Kidney (tissue), 14 donors: ENCODE measurements around the gene PTPN1. TPM values are rescaled to one million over a fixed set of nuclear protein-coding genes. Genes with fewer than 3 reads are reported as not detected.
A peak's percentile ranks its signal among the peaks of the same experiment; 100 is the strongest.
"Not testable (repeated sequence)": the region's sequence is repeated elsewhere in the genome, so short reads cannot be mapped to it uniquely, and the experiment has no call there.

Experiments
- DNase-seq, 5 donors: peaks; one replicate each; pipeline ENCODE4 v3.0.0-alpha.2; 2013 to 2020
- FAIRE-seq: peaks from 2 replicates; lab custom pipeline; 2012; peaks lifted over from hg19 to GRCh38; lab: Jason Lieb, UNC
- H3K27ac ChIP-seq, 2 donors: one replicate each; pipeline ENCODE4 v1.7.0; 2013; ENCODE audit warnings: low read depth in 2 of 2, low read length in 2 of 2, inconsistent platforms in 1 of 2
- H3K27me3 ChIP-seq: one replicate; pipeline ENCODE4 v1.7.1; 2013; ENCODE audit warnings: low read length, inconsistent platforms; ENCODE audit not compliant: control insufficient read depth, insufficient read depth
- H3K36me3 ChIP-seq, 3 donors: one replicate each; pipeline versions ENCODE4 v1.7.0 to v1.7.1; 2013; ENCODE audit warnings: low read length in 3 of 3, control low read depth in 1 of 3, inconsistent platforms in 1 of 3; ENCODE audit not compliant: insufficient read depth in 3 of 3, control insufficient read depth in 2 of 3
- H3K4me1 ChIP-seq, 3 donors: one replicate each; pipeline versions ENCODE4 v1.7.0 to v1.7.1; 2013; ENCODE audit warnings: low read length in 3 of 3, inconsistent platforms in 1 of 3, low read depth in 1 of 3; ENCODE audit not compliant: control insufficient read depth in 2 of 3, insufficient read depth in 2 of 3
- H3K4me3 ChIP-seq, 3 donors: one replicate each; pipeline versions ENCODE4 v1.7.0 to v1.8.1; 2013; ENCODE audit warnings: low read length in 3 of 3, control low read depth in 1 of 3, inconsistent platforms in 1 of 3
- H3K9ac ChIP-seq, 3 donors: one replicate each; pipeline versions ENCODE4 v1.7.0 to v1.7.1; 2013; ENCODE audit warnings: low read length in 3 of 3, control low read depth in 1 of 3, inconsistent platforms in 1 of 3
- H3K9me3 ChIP-seq, 3 donors: one replicate each; pipeline versions ENCODE4 v1.7.0 to v1.7.1; 2013; ENCODE audit warnings: low read length in 3 of 3, control low read depth in 1 of 3, inconsistent platforms in 1 of 3; ENCODE audit not compliant: control insufficient read depth in 2 of 3, insufficient read depth in 1 of 3
- CTCF ChIP-seq: IDR thresholded peaks from 3 replicates; pipeline ENCODE4 v1.5.1; 2012; ENCODE audit warnings: mild to moderate bottlenecking, moderate library complexity, borderline replicate concordance; ENCODE audit not compliant: insufficient read depth; ENCODE audit errors: extremely low read depth
- intact Hi-C: fragments of 100-400 bp; cut with DNase I; formaldehyde crosslinking; loops from one replicate; pipeline ENCODE4 v1.11.1; 2022
- polyA plus RNA-seq: library from polyadenylated mRNA; stranded (reverse); fragments of 350-450 nt; fragmentation: Illumina TruSeq; extraction: RNeasy Lipid Tissue Mini Kit (QIAGEN cat#74804); gene quantifications from one replicate; pipeline ENCODE4 v1.2.3, GENCODE V29; 2014; ENCODE audit warnings: low read depth, low replicate concordance; ENCODE audit not compliant: insufficient read depth
- total RNA-seq: library from RNA; stranded (reverse); fragmentation: NEBNext Ultra II Directional; extraction: Animal tissue kit (Norgen Biotek cat#: 25700); gene quantifications from one replicate; pipeline ENCODE4 v1.2.1, GENCODE V29; 2021
- donor health status: control.
- donor health status: control.
- donor health status: control.
- donor health status: control.
- donor health status: control.
- donor health status: DM: yes; HTN: yes; CAD: no.
- donor health status: Normal renal cell carcinoma (clear cell type).

Gene PTPN1
- total and polyA plus RNA-seq, 2 donors from 2014 or later: 29.6 to 80.4 TPM

- intact Hi-C loops: no loop called here
- DNase-seq: peak in 2 of 5 donors; percentile 39 to 68
- Histone ChIP-seq H3K27ac (no peak overlapping the region), H3K27me3 (no peaks in the 10 kb centered on the region), H3K4me1 (peaks cover 0 to 24% (median 19%) of the 10 kb centered on the region in 3 donors), H3K36me3 (no peaks in the 10 kb centered on the region), H3K4me3 (no peak overlapping the region), H3K9ac (no peak overlapping the region), H3K9me3 (no peaks in the 10 kb centered on the region)
- TF ChIP-seq CTCF: no peak
- FAIRE-seq: no peak
These were observed 26.1 kb downstream of the PTPN1 start for GRCh38 chr20:50536333-50536732.

- Histone ChIP-seq H3K9me3 (no peaks in the 10 kb centered on the region), H3K27me3 (no peaks in the 10 kb centered on the region), H3K4me1 (peaks cover 0 to 26% (median 22%) of the 10 kb centered on the region in 3 donors), H3K9ac (no peak overlapping the region), H3K4me3 (no peak overlapping the region), H3K36me3 (no peaks in the 10 kb centered on the region), H3K27ac (no peak overlapping the region)
- TF ChIP-seq CTCF: no peak
- FAIRE-seq (no peak), DNase-seq (no peak)
- intact Hi-C loops: no loop called here
These were observed 27.5 kb downstream of the PTPN1 start for GRCh38 chr20:50537546-50538201.

DNA sequence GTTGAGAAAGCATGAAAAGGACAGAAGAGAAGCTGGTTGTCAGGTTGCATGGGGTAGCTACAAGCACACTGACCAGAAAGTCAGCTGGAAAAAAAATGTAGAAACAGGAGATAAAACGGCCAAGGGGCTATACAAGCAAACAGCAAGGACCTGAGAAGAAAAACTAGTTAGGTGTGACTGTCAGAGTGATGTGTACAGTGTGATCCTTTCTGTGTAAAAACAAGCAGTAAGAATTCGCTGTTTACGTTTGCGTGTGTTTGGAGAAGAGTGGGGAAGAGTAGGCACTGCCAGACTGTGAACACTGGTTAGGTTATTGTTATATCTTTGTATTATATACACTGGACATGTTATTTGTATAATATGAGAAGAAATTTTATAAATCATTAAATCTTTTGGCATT is 28.1 kb downstream of the PTPN1 start:
- Histone ChIP-seq H3K4me3 (no peak overlapping the region), H3K9ac (no peak overlapping the region), H3K4me1 (peaks cover 0 to 26% (median 22%) of the 10 kb centered on the region in 3 donors), H3K36me3 (no peaks in the 10 kb centered on the region), H3K9me3 (no peaks in the 10 kb centered on the region), H3K27ac (peak overlapping the region in 1 of 2 donors; percentile 35), H3K27me3 (no peaks in the 10 kb centered on the region)
- DNase-seq (no peak), FAIRE-seq (no peak)
- TF ChIP-seq CTCF: no peak
- intact Hi-C loops: no loop called here

DNA sequence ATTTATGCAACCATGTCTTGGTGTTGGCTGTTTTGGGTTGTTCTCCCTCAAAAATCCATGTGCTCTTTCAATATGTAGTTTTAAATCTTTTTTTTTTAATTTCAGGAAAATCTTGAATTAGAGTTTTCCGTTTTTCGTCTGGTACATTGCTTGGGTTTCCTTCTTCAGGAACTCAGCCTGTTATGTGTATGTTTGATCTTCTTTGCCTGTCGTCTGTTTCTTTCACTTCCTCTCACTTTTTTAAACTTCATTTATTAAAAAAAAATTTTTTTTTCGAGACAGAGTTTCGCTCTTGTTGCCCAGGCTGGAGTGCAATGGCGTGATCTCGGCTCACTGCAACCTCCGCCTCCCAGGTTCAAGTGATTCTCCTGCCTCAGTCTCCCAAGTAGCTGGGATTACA is 29.6 kb downstream of the PTPN1 start:
- H3K27me3 ChIP-seq, FAIRE-seq, DNase-seq, H3K9ac ChIP-seq, H3K4me3 ChIP-seq, intact Hi-C loops, H3K36me3 ChIP-seq, H3K27ac ChIP-seq, H3K9me3 ChIP-seq: not testable (repeated sequence)
- H3K4me1 ChIP-seq: peaks cover 0 to 25% (median 22%) of the 10 kb centered on the region in 3 donors
